Measurements from ENCODE around the gene ASRGL1. TPM values are rescaled to one million over a fixed set of nuclear protein-coding genes. Genes with fewer than 3 reads are reported as not detected.

Gene ASRGL1
- total RNA-seq, 4 donors from 2014 or later: 4.2 to 16.7 (median 12.5) TPM

GRCh38 chr11:62409831-62410230 is 72.6 kb downstream of the ASRGL1 start:
- peaks cover 0 to 17% (median 6%) of the 10 kb centered on the region in 4 donors for H3K4me1 ChIP-seq
- H3K36me3 ChIP-seq: no peaks in the 10 kb centered on the region
- no peak overlapping the region for H3K4me3 ChIP-seq
- H3K27me3 ChIP-seq: no peaks in the 10 kb centered on the region
- 89 to 92% methylated on average over 8 of the region's 8 CpGs for WGBS, 2 donors
- no peak for DNase-seq (ENCODE audit: low spot score in 2 of 2)
- TF ChIP-seq EP300 (IDR thresholded peaks at IDR 0.05) (no peak), POLR2A (IDR thresholded peaks at IDR 0.05) (no peak), CTCF (IDR thresholded peaks at IDR 0.05) (no peak)
- no peak overlapping the region for H3K27ac ChIP-seq
- H3K9me3 ChIP-seq: no peaks in the 10 kb centered on the region

DNA sequence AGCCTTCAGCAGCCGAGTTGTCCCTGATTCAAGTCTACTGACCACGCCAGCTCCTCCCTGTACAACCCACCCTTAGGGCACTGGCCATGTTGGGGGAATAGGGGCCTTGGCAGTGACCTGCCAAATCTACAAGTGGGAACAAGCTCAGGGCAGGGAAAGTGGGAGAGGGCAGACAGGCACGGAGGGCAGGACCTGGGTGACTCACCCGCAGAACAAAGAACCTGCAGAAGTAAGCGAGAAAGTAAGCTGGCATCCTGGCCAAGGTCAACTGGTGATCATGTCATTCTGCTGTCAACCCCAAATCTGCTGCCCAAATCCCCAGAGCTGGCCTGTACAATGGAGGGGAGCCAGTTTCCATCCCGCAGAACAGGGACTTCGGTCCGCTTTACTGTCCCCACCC is 73.7 kb downstream of the ASRGL1 start:
- no peak overlapping the region for H3K27ac ChIP-seq
- peaks cover 0 to 17% (median 6%) of the 10 kb centered on the region in 4 donors for H3K4me1 ChIP-seq
- WGBS, 2 donors: 70 to 85% methylated on average over 8 of the region's 8 CpGs
- no peaks in the 10 kb centered on the region for H3K9me3 ChIP-seq
- no peak for DNase-seq (ENCODE audit: low spot score in 2 of 2)
- H3K4me3 ChIP-seq: no peak overlapping the region
- H3K36me3 ChIP-seq: no peaks in the 10 kb centered on the region
- no peaks in the 10 kb centered on the region for H3K27me3 ChIP-seq
- TF ChIP-seq CTCF (IDR thresholded peaks at IDR 0.05): no peak
- TF ChIP-seq POLR2A (IDR thresholded peaks at IDR 0.05): no peak
- no peak for TF ChIP-seq EP300 (IDR thresholded peaks at IDR 0.05)

GRCh38 chr11:62411524-62411923 is 74.3 kb downstream of the ASRGL1 start:
- no peaks in the 10 kb centered on the region for H3K9me3 ChIP-seq

DNA sequence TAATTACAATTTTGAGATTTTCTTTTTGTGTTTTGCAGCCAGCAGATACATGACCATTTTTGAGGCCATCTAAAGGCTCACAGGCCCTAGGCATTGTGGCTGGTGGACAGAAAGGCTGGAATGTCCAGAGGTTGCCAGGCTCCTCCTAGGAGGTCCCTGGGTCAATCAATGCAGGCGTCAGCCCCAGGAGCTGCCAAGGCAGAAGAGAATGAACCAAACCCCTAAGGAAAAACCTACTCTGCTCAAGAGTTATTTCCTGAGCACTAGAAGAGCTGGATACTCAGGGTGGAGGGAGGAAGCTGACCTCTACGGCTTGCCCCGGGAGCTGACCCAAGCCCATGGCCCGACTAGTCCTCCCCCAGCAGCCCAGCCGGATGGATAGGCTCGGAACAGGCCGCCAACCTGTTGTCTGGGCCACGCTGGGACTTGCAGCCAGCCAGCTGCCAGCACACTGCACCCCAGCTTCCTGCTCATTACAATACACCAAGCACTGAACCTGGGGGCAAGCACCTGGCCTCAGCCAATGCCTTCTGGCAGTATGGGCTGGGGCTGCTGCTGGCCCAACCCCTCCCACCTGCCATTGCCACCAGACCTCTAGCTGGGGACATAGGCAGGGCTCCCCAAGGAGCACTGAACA is 75.9 kb downstream of the ASRGL1 start:
- Histone ChIP-seq H3K36me3 (no peaks in the 10 kb centered on the region), H3K9me3 (no peaks in the 10 kb centered on the region), H3K27ac (peak overlapping the region in 3 of 4 donors; percentile 62 to 72 (median 64)), H3K4me1 (peaks cover 0 to 14% (median 6%) of the 10 kb centered on the region in 4 donors), H3K4me3 (no peak overlapping the region), H3K27me3 (no peaks in the 10 kb centered on the region)
- TF ChIP-seq EP300 (IDR thresholded peaks at IDR 0.05): no peak
- no peak for TF ChIP-seq CTCF (IDR thresholded peaks at IDR 0.05)
- no peak for TF ChIP-seq POLR2A (IDR thresholded peaks at IDR 0.05)
- DNase-seq (ENCODE audit: low spot score in 2 of 2): no peak
- 9 to 26% methylated on average over 4 to 8 of the region's 8 CpGs for WGBS, 2 donors

More at GRCh38 chr11:62411524-62411923, 74.3 kb downstream of the ASRGL1 start:
- H3K36me3 ChIP-seq: no peaks in the 10 kb centered on the region
- H3K27me3 ChIP-seq: no peaks in the 10 kb centered on the region
- DNase-seq (ENCODE audit: low spot score in 2 of 2): no peak
- H3K4me3 ChIP-seq: no peak overlapping the region
- peaks cover 0 to 14% (median 6%) of the 10 kb centered on the region in 4 donors for H3K4me1 ChIP-seq
- WGBS, 2 donors: 69 to 78% methylated on average over 5 of the region's 5 CpGs
- TF ChIP-seq EP300 (IDR thresholded peaks at IDR 0.05) (no peak), CTCF (IDR thresholded peaks at IDR 0.05) (no peak), POLR2A (IDR thresholded peaks at IDR 0.05) (no peak)
- H3K27ac ChIP-seq: no peak overlapping the region

- Histone ChIP-seq H3K27ac (no peak overlapping the region), H3K4me1 (peaks cover 0 to 32% (median 20%) of the 10 kb centered on the region in 4 donors), H3K36me3 (no peaks in the 10 kb centered on the region), H3K4me3 (no peak overlapping the region), H3K27me3 (no peaks in the 10 kb centered on the region), H3K9me3 (no peaks in the 10 kb centered on the region)
- no peak for TF ChIP-seq POLR2A (IDR thresholded peaks at IDR 0.05)
- TF ChIP-seq CTCF (IDR thresholded peaks at IDR 0.05): no peak
- no peak for TF ChIP-seq EP300 (IDR thresholded peaks at IDR 0.05)
- 65 to 69% methylated on average over 12 of the region's 12 CpGs for WGBS, 2 donors
- no peak for DNase-seq (ENCODE audit: low spot score in 2 of 2)
These were observed 79.3 kb downstream of the ASRGL1 start for GRCh38 chr11:62416596-62416995.

Measured in tibial nerve (tissue), 4 donors.